Brain pericyte (primary cell): ENCODE data around the gene RPL9.
"Not testable (repeated sequence)": the region's sequence is repeated elsewhere in the genome, so short reads cannot be mapped to it uniquely, and the experiment has no call there.

ENCODE experiments used
- DNase-seq: peaks from one replicate; pipeline ENCODE4 v3.0.0-alpha.2; 2012; ENCODE audit warnings: low read depth, low spot score

The RPL9 gene

GRCh38 chr4:39466747-39467146 is 8.0 kb upstream of the RPL9 start:
- no peak for DNase-seq

GRCh38 chr4:39464886-39465501 is 6.3 kb upstream of the RPL9 start:
- DNase-seq, result no peak

- not testable (repeated sequence) for DNase-seq
Measured at GRCh38 chr4:39458161-39458504, 589 bp downstream of the RPL9 start.

- DNase-seq, result no peak
Measured at GRCh38 chr4:39456946-39457763, 1.6 kb downstream of the RPL9 start.

GRCh38 chr4:39455486-39455885 is 3.2 kb downstream of the RPL9 start:
- no peak for DNase-seq

GRCh38 chr4:39453738-39454137 is 5.0 kb downstream of the RPL9 start:
- DNase-seq, result no peak

- no peak for DNase-seq
Measured at GRCh38 chr4:39452860-39453587, 5.7 kb downstream of the RPL9 start.

- no peak for DNase-seq
Measured at GRCh38 chr4:39452153-39452859, 6.4 kb downstream of the RPL9 start.

- DNase-seq, result no peak
Measured at GRCh38 chr4:39451423-39452023, 7.2 kb downstream of the RPL9 start.

GRCh38 chr4:39450618-39451017 is 8.1 kb downstream of the RPL9 start:
- no peak for DNase-seq

GRCh38 chr4:39446842-39447573 is 11.7 kb downstream of the RPL9 start:
- no peak for DNase-seq

GRCh38 chr4:39446483-39446841 is 12.3 kb downstream of the RPL9 start:
- no peak for DNase-seq

- DNase-seq, result no peak
Measured at GRCh38 chr4:39442998-39443397, 15.7 kb downstream of the RPL9 start.

GRCh38 chr4:39441593-39441992 is 17.1 kb downstream of the RPL9 start:
- no peak for DNase-seq

GRCh38 chr4:39435659-39436563 is 22.8 kb downstream of the RPL9 start:
- DNase-seq, result no peak

GRCh38 chr4:39433878-39434492 is 24.7 kb downstream of the RPL9 start:
- DNase-seq, result no peak

- DNase-seq, result no peak
Measured at GRCh38 chr4:39429476-39430334, 29.0 kb downstream of the RPL9 start.

- no peak for DNase-seq
Measured at GRCh38 chr4:39427520-39428114, 31.1 kb downstream of the RPL9 start.
